ENCODE data around the gene NISCH.

GRCh38 chr3:52495777-52496602 lies 40.6 kb downstream of the NISCH start:
- TF ChIP-seq CTCF (IDR thresholded peaks at IDR 0.05; ENCODE audit: low read length): no peak
- TF ChIP-seq EZH2 (optimal IDR thresholded peaks at IDR 0.05; ENCODE audit: low read depth, low read length): no peak

Data from MM.1S (cell line).